ENCODE measurements around the gene RRM2. TPM values are rescaled to one million over a fixed set of nuclear protein-coding genes. Genes with fewer than 3 reads are reported as not detected.

RRM2 gene
- total RNA-seq, 1 donor from 2014 or later, result 2.1 TPM

- no peak overlapping the region for H3K27ac ChIP-seq (replicated peaks)
- no peak overlapping the region for H3K4me3 ChIP-seq
- intact Hi-C loops (cut with micrococcal nuclease), result no loop called here
- no peaks in the 10 kb centered on the region for H3K36me3 ChIP-seq
- no peak for DNase-seq
- H3K27me3 ChIP-seq (ENCODE audit: low read depth), result no peaks in the 10 kb centered on the region
- H3K4me1 ChIP-seq, result no peaks in the 10 kb centered on the region
- TF ChIP-seq, protein P1, sequence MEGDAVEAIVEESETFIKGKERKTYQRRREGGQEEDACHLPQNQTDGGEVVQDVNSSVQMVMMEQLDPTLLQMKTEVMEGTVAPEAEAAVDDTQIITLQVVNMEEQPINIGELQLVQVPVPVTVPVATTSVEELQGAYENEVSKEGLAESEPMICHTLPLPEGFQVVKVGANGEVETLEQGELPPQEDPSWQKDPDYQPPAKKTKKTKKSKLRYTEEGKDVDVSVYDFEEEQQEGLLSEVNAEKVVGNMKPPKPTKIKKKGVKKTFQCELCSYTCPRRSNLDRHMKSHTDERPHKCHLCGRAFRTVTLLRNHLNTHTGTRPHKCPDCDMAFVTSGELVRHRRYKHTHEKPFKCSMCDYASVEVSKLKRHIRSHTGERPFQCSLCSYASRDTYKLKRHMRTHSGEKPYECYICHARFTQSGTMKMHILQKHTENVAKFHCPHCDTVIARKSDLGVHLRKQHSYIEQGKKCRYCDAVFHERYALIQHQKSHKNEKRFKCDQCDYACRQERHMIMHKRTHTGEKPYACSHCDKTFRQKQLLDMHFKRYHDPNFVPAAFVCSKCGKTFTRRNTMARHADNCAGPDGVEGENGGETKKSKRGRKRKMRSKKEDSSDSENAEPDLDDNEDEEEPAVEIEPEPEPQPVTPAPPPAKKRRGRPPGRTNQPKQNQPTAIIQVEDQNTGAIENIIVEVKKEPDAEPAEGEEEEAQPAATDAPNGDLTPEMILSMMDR (IDR thresholded peaks at IDR 0.05; ENCODE audit: borderline replicate concordance), result no peak
- H3K9me3 ChIP-seq (replicated peaks), result no peaks in the 10 kb centered on the region
Measured at GRCh38 chr2:10175441-10175840, 52.9 kb downstream of the RRM2 start.

DNA sequence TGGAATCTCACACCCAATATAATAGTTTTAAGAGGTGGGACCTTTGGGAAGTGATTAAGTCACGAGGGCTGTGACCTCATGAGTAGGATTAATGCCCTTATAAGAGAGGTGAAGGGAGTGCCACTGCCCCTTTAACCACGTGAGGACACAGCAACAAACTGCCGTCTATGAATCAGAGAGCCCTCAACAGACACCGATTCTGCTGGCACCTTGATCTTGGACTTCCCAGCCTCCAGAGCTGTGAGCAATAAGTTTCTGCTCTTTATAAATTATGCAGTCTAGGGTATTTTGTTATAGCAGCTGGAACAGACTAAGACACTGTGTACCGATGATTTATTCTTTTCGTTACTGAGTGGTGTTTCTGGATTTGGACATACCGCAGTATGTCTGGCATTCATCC, 56.2 kb downstream of the RRM2 start:
- Histone ChIP-seq H3K4me3 (no peak overlapping the region), H3K27me3 (ENCODE audit: low read depth) (no peaks in the 10 kb centered on the region), H3K27ac (replicated peaks) (no peak overlapping the region), H3K36me3 (no peaks in the 10 kb centered on the region), H3K9me3 (replicated peaks) (no peaks in the 10 kb centered on the region), H3K4me1 (no peaks in the 10 kb centered on the region)
- no peak for DNase-seq
- TF ChIP-seq, protein P1 (IDR thresholded peaks at IDR 0.05; ENCODE audit: borderline replicate concordance), result no peak
- intact Hi-C loops (cut with micrococcal nuclease), result no loop called here

GRCh38 chr2:10179422-10179821, 56.9 kb downstream of the RRM2 start:
- H3K36me3 ChIP-seq, result no peaks in the 10 kb centered on the region
- intact Hi-C loops (cut with micrococcal nuclease), result no loop called here
- H3K4me1 ChIP-seq, result peaks cover 3% of the 10 kb centered on the region
- H3K4me3 ChIP-seq, result no peak overlapping the region
- H3K27ac ChIP-seq (replicated peaks), result no peak overlapping the region
- no peaks in the 10 kb centered on the region for H3K9me3 ChIP-seq (replicated peaks)
- H3K27me3 ChIP-seq (ENCODE audit: low read depth), result no peaks in the 10 kb centered on the region
- TF ChIP-seq, protein P1 (IDR thresholded peaks at IDR 0.05; ENCODE audit: borderline replicate concordance), result no peak
- DNase-seq, result no peak

DNA sequence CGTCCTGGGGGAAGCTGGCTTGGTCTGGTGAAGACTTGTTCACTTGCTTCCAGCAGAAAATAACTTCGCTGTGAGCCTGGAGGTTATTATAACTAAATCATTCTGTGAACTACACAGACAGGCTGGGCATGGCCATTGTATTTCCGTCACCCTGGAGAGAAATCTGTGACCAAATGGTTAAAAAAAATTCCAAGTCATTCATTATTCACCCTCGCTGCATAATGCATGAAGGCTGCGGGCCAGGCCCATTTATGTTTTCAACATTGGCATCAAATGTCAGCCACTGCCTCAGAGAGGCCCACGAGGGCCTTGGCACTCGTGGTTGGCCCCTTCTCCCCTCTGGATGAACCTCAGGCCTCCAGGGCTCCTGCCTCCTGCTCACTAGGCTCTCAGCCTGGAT, 57.7 kb downstream of the RRM2 start:
- Histone ChIP-seq H3K4me3 (no peak overlapping the region), H3K4me1 (peaks cover 9% of the 10 kb centered on the region), H3K36me3 (no peaks in the 10 kb centered on the region), H3K27ac (replicated peaks) (no peak overlapping the region), H3K27me3 (ENCODE audit: low read depth) (no peaks in the 10 kb centered on the region), H3K9me3 (replicated peaks) (no peaks in the 10 kb centered on the region)
- TF ChIP-seq, protein P1 (IDR thresholded peaks at IDR 0.05; ENCODE audit: borderline replicate concordance), result no peak
- intact Hi-C loops (cut with micrococcal nuclease), result no loop called here
- no peak for DNase-seq

Other genes with a start within 250 kb of the RRM2 start
- 0.69 TPM for gene GRHL1, start 171.0 kb upstream of the RRM2 start, total RNA-seq
- 20.8 TPM for gene KLF11, start 79.2 kb upstream of the RRM2 start, total RNA-seq
- gene CYS1, start 42.3 kb upstream of the RRM2 start, total RNA-seq, result 3.3 TPM
- 29.4 TPM for gene HPCAL1, start 180.2 kb downstream of the RRM2 start, total RNA-seq